Measurements from ENCODE around the gene BAHCC1.

DNA sequence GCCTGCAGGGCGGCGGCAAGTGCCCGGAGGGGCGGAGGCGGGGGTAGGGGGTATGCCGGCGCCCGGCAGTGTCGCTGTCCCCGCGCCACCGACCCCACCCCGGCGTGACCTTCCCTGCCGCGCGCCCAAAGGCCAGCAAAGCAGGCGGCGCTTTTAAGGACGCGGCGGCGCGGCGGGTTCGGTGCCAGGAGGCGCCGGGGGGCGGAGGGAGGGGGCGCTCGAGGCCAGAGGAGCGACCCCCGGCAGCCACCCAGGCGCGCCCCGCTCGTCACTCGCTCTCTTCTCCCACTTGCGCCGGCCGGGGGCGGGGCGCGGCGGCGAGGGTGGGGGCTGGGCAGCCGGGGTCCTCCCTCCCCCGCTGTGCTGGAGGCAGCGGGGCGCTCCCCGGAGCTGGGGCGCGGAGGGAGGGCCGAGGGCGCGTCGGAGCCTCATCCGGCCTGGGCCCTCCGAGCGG lies 8.6 kb upstream of the BAHCC1 start:
- TF ChIP-seq, protein P1, sequence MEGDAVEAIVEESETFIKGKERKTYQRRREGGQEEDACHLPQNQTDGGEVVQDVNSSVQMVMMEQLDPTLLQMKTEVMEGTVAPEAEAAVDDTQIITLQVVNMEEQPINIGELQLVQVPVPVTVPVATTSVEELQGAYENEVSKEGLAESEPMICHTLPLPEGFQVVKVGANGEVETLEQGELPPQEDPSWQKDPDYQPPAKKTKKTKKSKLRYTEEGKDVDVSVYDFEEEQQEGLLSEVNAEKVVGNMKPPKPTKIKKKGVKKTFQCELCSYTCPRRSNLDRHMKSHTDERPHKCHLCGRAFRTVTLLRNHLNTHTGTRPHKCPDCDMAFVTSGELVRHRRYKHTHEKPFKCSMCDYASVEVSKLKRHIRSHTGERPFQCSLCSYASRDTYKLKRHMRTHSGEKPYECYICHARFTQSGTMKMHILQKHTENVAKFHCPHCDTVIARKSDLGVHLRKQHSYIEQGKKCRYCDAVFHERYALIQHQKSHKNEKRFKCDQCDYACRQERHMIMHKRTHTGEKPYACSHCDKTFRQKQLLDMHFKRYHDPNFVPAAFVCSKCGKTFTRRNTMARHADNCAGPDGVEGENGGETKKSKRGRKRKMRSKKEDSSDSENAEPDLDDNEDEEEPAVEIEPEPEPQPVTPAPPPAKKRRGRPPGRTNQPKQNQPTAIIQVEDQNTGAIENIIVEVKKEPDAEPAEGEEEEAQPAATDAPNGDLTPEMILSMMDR (IDR thresholded peaks at IDR 0.05): no peak
- no peak for TF ChIP-seq POLR2A (IDR thresholded peaks at IDR 0.05)

Measured in prostate gland (tissue), 2 donors.